Nephron (organoid): ENCODE data around the gene NUFIP2.
"Not testable (repeated sequence)": the region's sequence is repeated elsewhere in the genome, so short reads cannot be mapped to it uniquely, and the experiment has no call there.

ENCODE experiments used
- H3K27ac Mint-ChIP-seq, 3 experiments: 2 replicates each; pipeline ENCODE4 v1.8.0; 2020; ENCODE audit warnings: mixed read lengths in 3 of 3, mild to moderate bottlenecking in 2 of 3, moderate library complexity in 1 of 3
- H3K27me3 Mint-ChIP-seq: 2 replicates; pipeline ENCODE4 v1.8.0; 2021; ENCODE audit warnings: low read depth, mild to moderate bottlenecking, moderate library complexity, mixed read lengths
- H3K36me3 Mint-ChIP-seq: 2 replicates; pipeline ENCODE4 v1.8.0; 2020; ENCODE audit warnings: low read depth, mixed read lengths
- H3K4me1 Mint-ChIP-seq: 2 replicates; pipeline ENCODE4 v1.8.0; 2020; ENCODE audit warnings: mixed read lengths
- H3K4me3 Mint-ChIP-seq, 3 experiments: 2 replicates each; pipeline ENCODE4 v1.8.0; 2020; ENCODE audit warnings: mild to moderate bottlenecking in 3 of 3, mixed read lengths in 3 of 3, moderate library complexity in 2 of 3
- H3K9me3 Mint-ChIP-seq: 2 replicates; pipeline ENCODE4 v1.8.0; 2020; ENCODE audit warnings: mixed read lengths
- CTCF ChIP-seq, 3 experiments: fragments of 200-600 bp; sonication (generic); IDR thresholded peaks; one replicate each; pipeline ENCODE4 v1.5.0; 2021; ENCODE audit warnings: antibody characterized with exemption in 3 of 3; ENCODE audit not compliant: unreplicated experiment in 3 of 3

Gene NUFIP2

DNA sequence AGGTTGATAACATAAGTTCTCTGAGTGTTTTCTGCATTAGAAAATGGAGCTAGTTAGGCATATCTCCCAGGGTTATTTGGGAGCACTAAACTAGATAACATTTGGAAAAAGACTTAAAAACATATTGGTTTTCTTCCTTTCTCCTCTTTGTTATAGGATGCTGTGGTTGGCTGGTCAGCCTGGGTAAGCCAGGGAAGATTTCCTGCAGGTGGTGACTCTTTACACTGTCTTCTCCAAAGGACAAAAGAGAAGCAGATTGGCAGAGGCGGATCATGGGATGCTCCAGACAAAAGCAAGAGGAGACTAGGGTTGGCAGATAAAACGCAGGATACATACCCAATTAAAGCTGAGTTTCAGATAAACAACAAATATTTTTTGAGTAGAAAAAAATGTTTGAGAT, 53.5 kb downstream of the NUFIP2 start:
- Mint-ChIP-seq H3K4me3 (no peak overlapping the region), H3K27me3 (no peaks in the 10 kb centered on the region), H3K9me3 (no peaks in the 10 kb centered on the region), H3K4me1 (no peaks in the 10 kb centered on the region), H3K36me3 (no peaks in the 10 kb centered on the region), H3K27ac (no peak overlapping the region)
- TF ChIP-seq CTCF (IDR thresholded peaks at IDR 0.05; ENCODE audit: unreplicated experiment in 3 of 3): no peak

GRCh38 chr17:29238133-29238850, 55.7 kb downstream of the NUFIP2 start:
- TF ChIP-seq CTCF (IDR thresholded peaks at IDR 0.05; ENCODE audit: unreplicated experiment in 3 of 3): no peak
- Mint-ChIP-seq H3K4me3 (no peak overlapping the region), H3K36me3 (no peaks in the 10 kb centered on the region), H3K4me1 (no peaks in the 10 kb centered on the region), H3K27ac (no peak overlapping the region), H3K27me3 (no peaks in the 10 kb centered on the region), H3K9me3 (no peaks in the 10 kb centered on the region)

- H3K36me3 Mint-ChIP-seq: no peaks in the 10 kb centered on the region
- H3K27me3 Mint-ChIP-seq: no peaks in the 10 kb centered on the region
- H3K9me3 Mint-ChIP-seq: no peaks in the 10 kb centered on the region
- no peak overlapping the region for H3K27ac Mint-ChIP-seq
- no peaks in the 10 kb centered on the region for H3K4me1 Mint-ChIP-seq
- TF ChIP-seq CTCF (IDR thresholded peaks at IDR 0.05; ENCODE audit: unreplicated experiment in 3 of 3): no peak
- no peak overlapping the region for H3K4me3 Mint-ChIP-seq
These were observed 56.3 kb downstream of the NUFIP2 start for GRCh38 chr17:29237476-29238132.

- Mint-ChIP-seq H3K36me3 (no peaks in the 10 kb centered on the region), H3K4me3 (no peak overlapping the region), H3K4me1 (no peaks in the 10 kb centered on the region), H3K27me3 (no peaks in the 10 kb centered on the region), H3K9me3 (peaks cover 2% of the 10 kb centered on the region), H3K27ac (no peak overlapping the region)
- TF ChIP-seq CTCF (IDR thresholded peaks at IDR 0.05; ENCODE audit: unreplicated experiment in 3 of 3): no peak
These were observed 58.0 kb downstream of the NUFIP2 start for GRCh38 chr17:29235904-29236303.

DNA sequence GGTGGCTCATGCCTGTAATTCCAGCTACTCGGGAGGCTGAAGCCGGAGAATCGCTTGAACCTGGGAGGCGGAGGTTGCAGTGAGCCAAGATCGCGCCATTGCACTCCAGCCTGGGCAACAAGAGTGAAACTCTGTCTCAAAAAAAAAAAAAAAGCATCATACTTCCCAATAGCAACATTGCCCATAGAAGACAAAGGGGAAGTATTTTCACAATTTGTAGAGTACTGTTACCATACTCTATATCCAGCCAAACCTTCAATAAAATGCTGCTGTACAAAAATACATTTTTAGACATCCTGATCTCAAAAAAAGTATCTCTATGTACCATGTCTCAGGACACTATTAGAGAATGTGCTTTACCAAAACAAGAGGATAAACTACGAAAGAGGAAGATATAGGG, 59.0 kb downstream of the NUFIP2 start:
- H3K27me3 Mint-ChIP-seq, H3K9me3 Mint-ChIP-seq, H3K36me3 Mint-ChIP-seq, H3K27ac Mint-ChIP-seq, H3K4me1 Mint-ChIP-seq, H3K4me3 Mint-ChIP-seq: not testable (repeated sequence)

- TF ChIP-seq CTCF (IDR thresholded peaks at IDR 0.05; ENCODE audit: unreplicated experiment in 3 of 3): no peak
- Mint-ChIP-seq H3K27me3 (no peaks in the 10 kb centered on the region), H3K4me3 (no peak overlapping the region), H3K9me3 (peaks cover 2% of the 10 kb centered on the region), H3K36me3 (no peaks in the 10 kb centered on the region), H3K4me1 (no peaks in the 10 kb centered on the region), H3K27ac (no peak overlapping the region)
These were observed 60.6 kb downstream of the NUFIP2 start for GRCh38 chr17:29233301-29233700.
